GM12892 (cell line): Measurements from ENCODE around the gene CORO1C.

ENCODE experiments used
- POLR2A ChIP-seq: IDR thresholded peaks from 2 replicates; pipeline ENCODE4 v1.6.1; 2011; ENCODE audit warnings: low read depth, low read length, control low read depth
- POLR2AphosphoS5 ChIP-seq: IDR thresholded peaks from 2 replicates; pipeline ENCODE4 v1.6.1; 2011; ENCODE audit warnings: low read depth, low read length, control low read depth

DNA sequence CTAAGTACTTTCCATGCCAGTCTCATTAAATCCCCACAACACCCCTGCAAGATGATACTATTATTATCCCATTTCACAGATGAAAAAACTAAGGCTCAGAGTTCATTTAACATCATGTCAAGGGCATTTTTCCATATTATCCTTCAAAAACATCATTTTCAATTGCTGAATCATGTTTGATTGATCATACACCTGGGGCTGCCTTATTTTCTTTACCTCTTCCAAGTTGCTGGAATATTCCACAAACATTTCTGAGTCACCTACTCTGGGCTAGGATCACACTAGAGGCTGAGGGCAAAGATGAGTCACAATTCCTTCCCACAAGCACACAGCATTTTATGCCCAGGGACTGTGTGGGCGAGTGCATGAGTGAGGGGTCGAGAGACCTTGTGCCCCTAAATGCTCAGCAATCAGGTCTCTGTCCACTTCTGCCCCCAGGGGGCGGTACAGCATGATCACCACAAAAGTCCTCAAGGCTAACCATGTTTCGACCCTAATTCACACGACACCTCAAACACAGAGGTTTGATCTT lies 119.4 kb downstream of the CORO1C start:
- TF ChIP-seq POLR2AphosphoS5 (no peak), POLR2A (no peak)
